HEK293T (cell line): ENCODE results near the gene CSK.

Experiments used
- CTBP1 ChIP-seq: fragments of 450-650 bp; IDR thresholded peaks from 2 replicates; pipeline ENCODE4 v1.6.1; 2016; ENCODE audit warnings: borderline replicate concordance
- FOXK2 ChIP-seq: fragments of 450-650 bp; IDR thresholded peaks from 2 replicates; pipeline ENCODE4 v1.6.1; 2016; ENCODE audit warnings: mild to moderate bottlenecking
- FOXM1 ChIP-seq: fragments of 450-650 bp; IDR thresholded peaks from 2 replicates; pipeline ENCODE4 v1.6.1; 2017; ENCODE audit warnings: mild to moderate bottlenecking, borderline replicate concordance
- HDGF ChIP-seq: fragments of 450-650 bp; IDR thresholded peaks from 2 replicates; pipeline ENCODE4 v1.6.1; 2017; ENCODE audit warnings: antibody characterized with exemption, borderline replicate concordance
- LEF1 ChIP-seq: fragments of 450-650 bp; IDR thresholded peaks from 2 replicates; pipeline ENCODE4 v1.6.1; 2017; ENCODE audit warnings: mild to moderate bottlenecking, borderline replicate concordance
- NFRKB ChIP-seq: fragments of 450-650 bp; IDR thresholded peaks from 2 replicates; pipeline ENCODE4 v1.6.1; 2016; ENCODE audit warnings: mild to moderate bottlenecking, moderate library complexity
- SP1 ChIP-seq: fragments of 450-650 bp; IDR thresholded peaks from 2 replicates; pipeline ENCODE4 v1.6.1; 2017
- SUZ12 ChIP-seq: fragments of 450-650 bp; IDR thresholded peaks from 2 replicates; pipeline ENCODE4 v1.6.1; 2016; ENCODE audit warnings: mild to moderate bottlenecking
- ZNF384 ChIP-seq: fragments of 450-650 bp; IDR thresholded peaks from 2 replicates; pipeline ENCODE4 v1.6.1; 2016

DNA sequence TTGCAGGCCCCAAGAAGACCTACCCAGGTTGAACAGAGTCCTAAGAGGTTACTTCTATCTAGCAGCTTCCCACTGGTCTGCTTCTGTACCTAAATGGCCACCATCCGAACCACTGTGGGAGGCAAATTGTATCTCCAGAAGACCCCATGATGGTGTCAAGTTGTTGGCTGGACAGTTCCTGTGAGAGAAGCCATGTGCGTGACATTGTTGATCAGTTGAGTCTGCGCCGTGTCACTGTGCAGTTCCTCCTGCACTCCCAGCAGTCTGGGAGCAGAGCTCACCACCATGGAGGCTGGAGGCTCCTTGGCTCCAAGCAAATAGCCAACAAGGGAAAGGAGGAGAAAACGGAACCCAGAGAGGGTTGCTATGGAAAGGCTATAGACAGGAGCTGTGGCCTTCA, 49.0 kb upstream of the CSK start:
- TF ChIP-seq LEF1 (no peak), SP1 (no peak), HDGF (no peak), CTBP1 (no peak), FOXM1 (no peak), ZNF384 (no peak), SUZ12 (no peak), FOXK2 (no peak), NFRKB (no peak)
